HG02642 (cell line): ENCODE data around the gene MICAL1.
"Not testable (repeated sequence)": the region's sequence is repeated elsewhere in the genome, so short reads cannot be mapped to it uniquely, and the experiment has no call there.

ENCODE experiments used
- ATAC-seq: cut with Tn5 transposase; IDR thresholded peaks from one replicate; pipeline ENCODE4 v1.9.1; 2021; ENCODE audit warnings: mild to moderate bottlenecking; ENCODE audit not compliant: unreplicated experiment, poor library complexity

Gene MICAL1

GRCh38 chr6:109478222-109478805, 22.7 kb upstream of the MICAL1 start:
- no peak for ATAC-seq

GRCh38 chr6:109477725-109478124, 22.2 kb upstream of the MICAL1 start:
- peak; percentile 56 for ATAC-seq

DNA sequence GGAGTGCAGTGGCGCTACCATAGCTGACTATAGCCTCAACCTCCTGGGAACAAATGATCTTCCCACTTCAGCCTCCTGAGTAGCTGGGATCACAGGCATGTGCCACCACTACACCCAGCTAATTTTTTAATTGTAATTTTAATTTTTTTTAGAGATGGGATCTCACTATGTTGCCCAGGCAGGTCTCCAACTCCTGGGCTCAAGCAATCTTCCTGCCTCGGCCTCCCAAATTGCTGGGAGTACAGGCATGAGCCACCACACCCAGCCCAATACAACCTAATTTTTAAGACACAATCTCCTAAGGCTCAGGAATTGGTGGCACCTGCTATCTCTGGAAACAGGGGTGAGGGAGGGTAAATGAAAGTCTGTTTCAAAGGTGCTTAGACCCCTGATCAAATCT, 21.6 kb upstream of the MICAL1 start:
- no peak for ATAC-seq

- no peak for ATAC-seq
These were observed 20.1 kb upstream of the MICAL1 start for GRCh38 chr6:109475625-109476024.

GRCh38 chr6:109474995-109475394, 19.4 kb upstream of the MICAL1 start:
- ATAC-seq = no peak

DNA sequence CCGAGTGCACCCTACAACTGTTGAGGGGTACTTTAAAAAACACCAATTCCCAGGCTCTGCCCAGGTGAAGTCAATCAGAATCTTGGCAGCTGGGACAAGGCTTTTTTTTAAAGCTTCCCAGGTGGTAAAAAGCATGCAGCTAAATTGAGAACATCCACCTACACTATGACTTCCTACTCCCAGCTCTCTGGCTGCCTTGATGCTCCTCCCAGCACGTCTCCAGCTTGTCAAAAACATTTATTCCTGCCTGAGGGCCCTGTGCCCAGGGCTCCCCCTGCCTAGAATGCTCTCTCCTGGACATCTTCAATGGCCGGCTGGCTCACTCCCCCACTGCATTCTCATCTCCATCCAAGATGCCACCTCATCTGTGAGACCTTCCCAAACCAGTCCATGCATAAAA, 17.5 kb upstream of the MICAL1 start:
- ATAC-seq = no peak

- ATAC-seq = peak; percentile 78
These were observed 16.8 kb upstream of the MICAL1 start for GRCh38 chr6:109472132-109472995.

DNA sequence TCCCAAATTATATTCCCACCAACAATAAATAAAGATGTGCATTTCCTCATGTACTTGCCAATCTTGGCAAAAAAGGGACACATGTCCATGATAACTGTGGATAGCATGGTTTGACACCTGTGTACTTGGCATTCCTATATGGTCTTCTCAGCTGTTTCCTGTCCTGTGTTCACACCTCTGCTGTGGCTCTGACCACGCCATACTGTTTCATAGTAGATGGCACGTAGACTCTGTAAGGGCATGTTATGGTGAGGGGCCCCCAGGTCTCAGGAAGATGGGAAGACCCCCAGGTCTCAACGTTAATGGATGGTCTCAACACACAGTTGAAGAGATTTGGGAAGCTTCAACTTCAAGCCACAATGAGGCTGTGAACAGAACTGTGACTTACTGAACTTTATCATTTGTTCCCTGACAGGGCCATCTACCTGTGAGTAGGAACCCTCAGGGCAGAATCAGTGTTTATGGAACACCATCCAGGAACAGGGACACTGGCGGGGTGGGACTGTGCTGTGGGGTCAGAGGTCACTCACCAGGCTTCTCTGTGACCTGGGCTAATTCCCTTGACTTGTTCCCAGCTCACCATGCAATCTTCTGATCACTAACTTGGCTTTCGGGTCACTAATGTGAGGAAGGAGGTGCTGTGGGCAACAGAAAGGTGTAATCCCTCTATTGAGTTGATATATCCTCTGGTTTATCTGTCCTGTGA, 15.7 kb upstream of the MICAL1 start:
- no peak for ATAC-seq

DNA sequence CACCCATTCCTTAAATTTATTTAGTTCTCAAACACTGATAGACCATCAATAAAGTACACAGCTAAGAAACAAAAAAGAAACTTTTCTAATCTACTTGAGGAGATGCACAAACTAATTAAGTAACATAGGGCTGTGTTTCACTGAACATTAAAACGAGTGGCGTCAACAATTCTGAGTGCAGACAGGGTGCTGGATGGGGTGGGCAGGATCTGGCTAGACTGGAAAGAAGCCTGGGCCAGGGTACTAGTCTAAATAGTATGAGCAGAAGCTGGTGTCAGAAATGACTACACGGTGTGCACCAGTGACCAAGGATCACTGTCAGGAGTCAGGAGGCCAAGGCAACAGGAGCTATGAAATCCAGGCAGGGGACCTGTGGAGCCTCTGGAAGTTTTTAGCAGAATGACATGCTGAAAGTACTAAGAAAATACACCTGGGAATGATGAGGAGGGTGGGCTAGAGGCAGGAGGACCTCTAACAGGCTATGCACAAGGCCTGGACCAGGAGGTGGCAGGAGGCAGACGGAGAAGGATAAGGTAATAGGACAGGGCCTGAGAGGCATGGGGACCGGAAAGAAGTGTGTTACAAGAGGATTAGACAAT, 14.1 kb upstream of the MICAL1 start:
- no peak for ATAC-seq

DNA sequence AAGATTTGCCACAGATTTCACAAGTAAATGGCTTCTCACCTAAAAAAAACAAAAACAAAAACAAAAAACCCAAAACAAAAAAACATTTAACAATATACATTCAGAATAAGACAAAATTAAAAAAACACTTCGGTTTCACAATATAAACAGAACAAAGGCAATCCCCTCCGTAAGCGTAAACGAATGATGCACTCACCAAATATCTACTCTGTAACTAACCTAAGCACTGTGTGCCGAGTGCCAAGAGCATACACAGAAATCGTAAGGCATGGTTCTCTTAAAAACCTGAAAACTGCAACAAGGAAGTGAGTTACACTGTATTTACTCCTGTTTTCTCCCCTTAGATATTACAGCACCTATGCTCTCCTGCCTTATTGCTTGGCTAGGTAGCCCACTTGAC, 12.1 kb upstream of the MICAL1 start:
- no peak for ATAC-seq

- no peak for ATAC-seq
These were observed 10.8 kb upstream of the MICAL1 start for GRCh38 chr6:109466212-109466923.

DNA sequence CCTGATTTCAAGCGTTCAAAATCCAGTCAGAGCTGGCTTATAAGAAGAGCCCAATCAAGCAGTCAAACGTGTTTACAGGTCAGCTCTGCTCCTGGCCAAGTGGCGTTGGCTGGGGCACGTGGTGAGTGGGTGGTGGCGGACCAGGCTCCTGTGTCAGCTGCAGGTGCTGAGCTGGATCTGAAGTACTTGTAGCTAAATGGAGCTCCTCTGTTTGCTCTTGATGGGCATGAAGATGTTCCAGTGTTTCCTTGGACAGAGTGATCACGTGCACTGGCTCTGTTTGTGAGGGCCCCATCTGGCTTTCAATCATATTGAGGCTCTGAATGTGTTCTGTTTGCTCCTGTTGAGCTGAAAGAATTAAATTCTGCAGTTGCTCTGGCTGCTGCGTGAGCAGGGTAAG, 10.2 kb upstream of the MICAL1 start:
- ATAC-seq = no peak

GRCh38 chr6:109461733-109462526, 6.4 kb upstream of the MICAL1 start:
- no peak for ATAC-seq

DNA sequence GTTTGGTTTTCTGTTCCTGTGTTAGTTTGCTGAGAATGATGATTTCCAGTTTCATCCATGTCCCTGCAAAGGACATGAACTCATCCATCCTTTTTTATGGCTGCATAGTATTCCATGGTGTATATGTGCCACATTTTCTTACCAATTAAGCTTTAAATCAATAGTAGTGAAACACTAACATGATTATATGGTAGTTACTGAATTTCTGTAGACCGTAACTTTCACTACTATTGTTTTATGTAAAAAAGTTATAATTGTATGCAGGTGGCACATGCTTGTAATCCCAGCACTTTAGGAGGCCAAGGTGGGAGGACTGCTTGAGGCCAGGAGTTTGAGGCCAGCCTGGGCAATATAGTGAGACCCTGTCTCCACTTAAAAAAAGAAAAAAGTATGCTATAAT, 5.6 kb upstream of the MICAL1 start:
- ATAC-seq = not testable (repeated sequence)

DNA sequence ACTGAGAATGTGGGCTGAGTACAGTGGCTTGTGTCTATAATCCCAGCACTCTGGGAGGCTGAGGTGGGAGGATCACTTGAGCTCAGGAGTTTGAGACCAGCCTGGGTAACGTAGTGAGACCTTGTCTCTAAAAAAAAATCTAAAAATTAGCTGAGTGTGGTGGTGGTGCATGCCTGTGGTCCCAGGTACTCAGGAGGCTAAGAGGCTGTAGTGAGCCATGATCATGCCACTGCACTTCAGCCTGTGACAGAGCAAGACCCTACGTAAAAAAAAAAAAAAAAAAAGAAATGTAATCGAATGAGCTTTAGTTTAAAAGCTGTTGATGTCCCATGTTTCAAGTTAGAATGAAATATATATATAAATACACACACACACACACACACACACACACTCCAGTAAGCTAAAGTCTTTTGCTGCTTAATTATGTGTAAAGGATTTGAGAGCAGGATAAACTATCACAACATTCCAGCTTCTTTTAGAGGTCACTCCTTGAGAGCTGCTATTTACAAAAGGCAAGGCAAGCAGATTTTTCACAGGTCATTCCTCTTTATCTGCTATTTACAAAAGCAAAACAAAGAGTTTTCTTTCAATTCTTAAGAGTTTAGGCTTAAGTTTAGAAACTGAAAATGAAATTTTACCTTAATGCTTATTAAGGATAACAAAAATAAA, 4.7 kb upstream of the MICAL1 start:
- ATAC-seq = no peak

GRCh38 chr6:109458774-109459531, 3.4 kb upstream of the MICAL1 start:
- no peak for ATAC-seq

DNA sequence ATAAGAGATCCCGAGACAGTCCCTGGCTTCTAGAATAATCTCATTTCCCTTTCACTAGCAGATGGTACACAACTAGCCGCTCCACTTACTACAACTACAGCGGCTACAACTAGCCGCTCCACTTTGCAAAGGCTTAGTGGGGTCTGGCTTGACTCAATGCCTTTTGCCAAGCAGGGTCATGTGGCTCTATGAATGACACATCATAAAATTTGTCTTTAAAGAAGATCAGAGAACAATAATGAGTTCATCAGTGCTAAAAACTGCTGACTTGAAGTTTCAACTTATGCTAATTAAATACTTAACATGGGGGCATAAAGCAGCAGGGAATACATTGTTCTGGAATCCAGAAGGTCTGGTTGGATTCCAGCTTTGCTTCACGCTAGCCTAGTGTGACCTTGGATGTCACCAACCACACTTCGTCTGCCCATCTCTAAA, 2.0 kb upstream of the MICAL1 start:
- ATAC-seq = no peak
